ENCODE results near the gene TSC22D3.

TSC22D3 gene

DNA sequence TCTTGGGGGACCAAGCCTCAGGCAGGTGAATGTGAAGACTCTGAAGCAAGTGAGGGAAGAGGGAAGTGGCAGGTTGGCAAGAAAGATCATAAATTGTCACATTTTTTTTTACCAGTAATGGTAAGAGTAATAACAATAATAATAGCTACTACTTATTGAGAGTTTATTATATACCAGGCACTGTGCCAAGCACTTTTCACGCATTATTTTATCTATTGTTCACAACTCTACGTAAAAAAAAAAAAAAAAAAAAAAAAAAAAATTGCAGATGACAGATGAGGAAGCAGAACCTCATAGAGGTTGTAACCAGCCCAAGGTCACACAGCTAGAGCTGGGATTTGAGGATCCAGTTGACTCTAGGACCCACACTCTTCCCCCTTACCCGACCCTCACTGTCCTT, 40.9 kb downstream of the TSC22D3 start:
- TF ChIP-seq, protein P1, sequence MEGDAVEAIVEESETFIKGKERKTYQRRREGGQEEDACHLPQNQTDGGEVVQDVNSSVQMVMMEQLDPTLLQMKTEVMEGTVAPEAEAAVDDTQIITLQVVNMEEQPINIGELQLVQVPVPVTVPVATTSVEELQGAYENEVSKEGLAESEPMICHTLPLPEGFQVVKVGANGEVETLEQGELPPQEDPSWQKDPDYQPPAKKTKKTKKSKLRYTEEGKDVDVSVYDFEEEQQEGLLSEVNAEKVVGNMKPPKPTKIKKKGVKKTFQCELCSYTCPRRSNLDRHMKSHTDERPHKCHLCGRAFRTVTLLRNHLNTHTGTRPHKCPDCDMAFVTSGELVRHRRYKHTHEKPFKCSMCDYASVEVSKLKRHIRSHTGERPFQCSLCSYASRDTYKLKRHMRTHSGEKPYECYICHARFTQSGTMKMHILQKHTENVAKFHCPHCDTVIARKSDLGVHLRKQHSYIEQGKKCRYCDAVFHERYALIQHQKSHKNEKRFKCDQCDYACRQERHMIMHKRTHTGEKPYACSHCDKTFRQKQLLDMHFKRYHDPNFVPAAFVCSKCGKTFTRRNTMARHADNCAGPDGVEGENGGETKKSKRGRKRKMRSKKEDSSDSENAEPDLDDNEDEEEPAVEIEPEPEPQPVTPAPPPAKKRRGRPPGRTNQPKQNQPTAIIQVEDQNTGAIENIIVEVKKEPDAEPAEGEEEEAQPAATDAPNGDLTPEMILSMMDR (IDR thresholded peaks at IDR 0.05; ENCODE audit: low read depth, low read length): no peak
- no peak for DNase-seq (ENCODE audit: low read depth in 2 of 2)

DNA sequence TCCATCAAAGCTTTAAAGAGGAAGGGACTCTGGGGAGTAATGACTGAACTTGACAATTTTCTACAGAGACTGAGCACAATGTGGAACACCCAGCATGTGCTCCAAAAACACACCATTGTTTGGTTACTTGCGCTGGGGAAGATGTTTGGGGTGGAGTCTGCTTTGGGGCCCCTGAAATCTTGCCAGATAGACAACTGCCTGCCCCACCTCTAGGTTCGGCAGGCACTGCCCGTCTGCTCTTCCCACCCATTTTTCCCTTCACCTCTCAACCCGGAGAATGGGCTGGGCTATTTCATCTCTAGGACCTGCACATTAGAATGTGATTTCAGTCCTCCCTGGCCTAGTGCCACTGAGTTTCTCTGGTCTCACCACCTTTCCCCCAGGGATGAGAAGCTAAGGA, 41.9 kb downstream of the TSC22D3 start:
- TF ChIP-seq, protein P1 (IDR thresholded peaks at IDR 0.05; ENCODE audit: low read depth, low read length): no peak
- no peak for DNase-seq (ENCODE audit: low read depth in 2 of 2)
- H3K4me3 ChIP-seq (replicated peaks in 1 of 2; ENCODE audit: low read depth in 2 of 2, low read length in 2 of 2): no peak overlapping the region

More for the DNA sequence above, 40.9 kb downstream of the TSC22D3 start:
- no peak overlapping the region for H3K4me3 ChIP-seq (replicated peaks in 1 of 2; ENCODE audit: low read depth in 2 of 2, low read length in 2 of 2)

GRCh38 chrX:107731831-107732502, 43.6 kb downstream of the TSC22D3 start:
- peak; percentile 91 to 97 for DNase-seq (ENCODE audit: low read depth in 2 of 2)
- TF ChIP-seq, protein P1 (IDR thresholded peaks at IDR 0.05; ENCODE audit: low read depth, low read length): no peak
- H3K4me3 ChIP-seq (replicated peaks in 1 of 2; ENCODE audit: low read depth in 2 of 2, low read length in 2 of 2): no peak overlapping the region

- H3K4me3 ChIP-seq (replicated peaks in 1 of 2; ENCODE audit: low read depth in 2 of 2, low read length in 2 of 2): no peak overlapping the region
- TF ChIP-seq, protein P1 (IDR thresholded peaks at IDR 0.05; ENCODE audit: low read depth, low read length): no peak
- DNase-seq (ENCODE audit: low read depth in 2 of 2): no peak
These were observed 44.4 kb downstream of the TSC22D3 start for GRCh38 chrX:107730991-107731766.

DNA sequence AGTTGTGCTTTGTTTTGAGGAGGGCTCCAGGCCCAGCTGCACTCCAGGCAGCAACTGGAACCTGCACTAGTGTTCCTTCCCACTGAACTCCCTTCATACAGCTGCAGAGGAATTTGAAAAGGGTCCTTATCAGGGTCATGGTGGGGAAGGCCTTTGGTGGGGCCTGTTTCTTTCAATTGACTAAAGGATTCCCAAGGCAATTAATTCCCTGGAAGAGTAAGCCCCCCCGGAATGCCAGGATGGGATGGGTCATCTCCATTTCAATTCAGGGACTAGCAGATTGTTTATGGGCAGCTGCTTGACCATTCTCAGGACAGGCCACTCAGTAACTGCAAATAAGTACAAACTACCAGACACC, 45.3 kb downstream of the TSC22D3 start:
- DNase-seq (ENCODE audit: low read depth in 2 of 2): no peak
- no peak overlapping the region for H3K4me3 ChIP-seq (replicated peaks in 1 of 2; ENCODE audit: low read depth in 2 of 2, low read length in 2 of 2)
- TF ChIP-seq, protein P1 (IDR thresholded peaks at IDR 0.05; ENCODE audit: low read depth, low read length): no peak

DNA sequence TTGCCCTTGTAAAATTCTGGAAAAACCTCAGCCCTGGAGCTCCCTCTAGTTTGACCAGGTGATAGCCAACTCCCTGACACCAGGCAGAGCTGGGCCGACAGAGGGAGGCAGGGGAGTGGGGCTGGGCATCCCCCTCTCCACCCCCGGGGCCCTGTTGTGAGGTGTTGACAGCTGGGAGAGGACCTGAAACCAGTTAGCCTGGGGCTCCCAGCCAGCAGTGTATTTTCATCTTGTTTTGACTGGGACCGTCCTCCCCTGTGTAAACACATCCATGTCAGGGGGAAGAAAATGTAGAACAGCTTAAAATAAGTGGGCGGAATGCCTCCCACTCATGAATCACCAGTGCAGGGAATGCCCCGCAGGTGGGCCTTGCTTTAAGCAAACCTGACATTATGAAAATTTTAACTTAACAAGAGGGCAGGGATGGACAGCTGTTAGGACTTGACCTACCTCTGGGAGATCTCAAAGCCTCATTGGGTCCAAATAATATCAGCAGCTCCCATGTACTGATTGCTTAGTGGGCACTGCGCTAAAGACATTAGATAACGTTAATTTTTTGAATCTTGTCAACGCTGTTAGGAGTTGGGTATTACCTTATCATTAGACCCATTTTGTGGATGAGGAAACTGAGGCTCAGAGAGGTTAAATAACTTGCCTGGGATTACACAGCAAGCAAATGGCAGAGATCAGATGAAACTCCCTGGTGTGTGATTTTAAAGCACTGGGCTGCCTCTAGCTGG, 45.9 kb downstream of the TSC22D3 start:
- DNase-seq (ENCODE audit: low read depth in 2 of 2): peak in 1 of 2 donors; percentile 32
- TF ChIP-seq, protein P1 (IDR thresholded peaks at IDR 0.05; ENCODE audit: low read depth, low read length): no peak
- H3K4me3 ChIP-seq (replicated peaks in 1 of 2; ENCODE audit: low read depth in 2 of 2, low read length in 2 of 2): no peak overlapping the region
